GM12872 (cell line): ENCODE data around the gene GREM2.

Experiments used
- CTCF ChIP-seq: IDR thresholded peaks from 3 replicates; pipeline ENCODE4 v1.5.1; 2011; ENCODE audit warnings: low read depth, mild to moderate bottlenecking, low read length, moderate library complexity; ENCODE audit not compliant: insufficient read depth

The GREM2 gene

GRCh38 chr1:240582953-240583352 is 29.0 kb downstream of the GREM2 start:
- TF ChIP-seq CTCF, result no peak

GRCh38 chr1:240579511-240579910 is 32.4 kb downstream of the GREM2 start:
- TF ChIP-seq CTCF, result no peak

GRCh38 chr1:240577095-240577494 is 34.9 kb downstream of the GREM2 start:
- TF ChIP-seq CTCF, result no peak

- TF ChIP-seq CTCF, result no peak
Measured at GRCh38 chr1:240575981-240576662, 35.8 kb downstream of the GREM2 start.

GRCh38 chr1:240572328-240572727 is 39.6 kb downstream of the GREM2 start:
- TF ChIP-seq CTCF, result no peak

GRCh38 chr1:240571782-240572181 is 40.2 kb downstream of the GREM2 start:
- TF ChIP-seq CTCF, result no peak

- no peak for TF ChIP-seq CTCF
Measured at GRCh38 chr1:240567066-240567465, 44.9 kb downstream of the GREM2 start.
